ENCODE data around the gene NFATC4. TPM values are rescaled to one million over a fixed set of nuclear protein-coding genes. Genes with fewer than 3 reads are reported as not detected.
A peak's percentile ranks its signal among the peaks of the same experiment; 100 is the strongest.

Gene NFATC4
- total RNA-seq, 1 experiment from 2014 or later, result 60.7 TPM

GRCh38 chr14:24330973-24331674 is 36.9 kb upstream of the NFATC4 start:
- TF ChIP-seq ZBTB21 (CRISPR knock-in tag; IDR thresholded peaks at IDR 0.05; ENCODE audit: borderline replicate concordance) (no peak), ZNF263 (CRISPR knock-in tag; IDR thresholded peaks at IDR 0.05; ENCODE audit: low read depth) (0 out of 2 replicates have a peak, but pooled peaks have one; percentile 56)
- TF ChIP-seq, protein P1, sequence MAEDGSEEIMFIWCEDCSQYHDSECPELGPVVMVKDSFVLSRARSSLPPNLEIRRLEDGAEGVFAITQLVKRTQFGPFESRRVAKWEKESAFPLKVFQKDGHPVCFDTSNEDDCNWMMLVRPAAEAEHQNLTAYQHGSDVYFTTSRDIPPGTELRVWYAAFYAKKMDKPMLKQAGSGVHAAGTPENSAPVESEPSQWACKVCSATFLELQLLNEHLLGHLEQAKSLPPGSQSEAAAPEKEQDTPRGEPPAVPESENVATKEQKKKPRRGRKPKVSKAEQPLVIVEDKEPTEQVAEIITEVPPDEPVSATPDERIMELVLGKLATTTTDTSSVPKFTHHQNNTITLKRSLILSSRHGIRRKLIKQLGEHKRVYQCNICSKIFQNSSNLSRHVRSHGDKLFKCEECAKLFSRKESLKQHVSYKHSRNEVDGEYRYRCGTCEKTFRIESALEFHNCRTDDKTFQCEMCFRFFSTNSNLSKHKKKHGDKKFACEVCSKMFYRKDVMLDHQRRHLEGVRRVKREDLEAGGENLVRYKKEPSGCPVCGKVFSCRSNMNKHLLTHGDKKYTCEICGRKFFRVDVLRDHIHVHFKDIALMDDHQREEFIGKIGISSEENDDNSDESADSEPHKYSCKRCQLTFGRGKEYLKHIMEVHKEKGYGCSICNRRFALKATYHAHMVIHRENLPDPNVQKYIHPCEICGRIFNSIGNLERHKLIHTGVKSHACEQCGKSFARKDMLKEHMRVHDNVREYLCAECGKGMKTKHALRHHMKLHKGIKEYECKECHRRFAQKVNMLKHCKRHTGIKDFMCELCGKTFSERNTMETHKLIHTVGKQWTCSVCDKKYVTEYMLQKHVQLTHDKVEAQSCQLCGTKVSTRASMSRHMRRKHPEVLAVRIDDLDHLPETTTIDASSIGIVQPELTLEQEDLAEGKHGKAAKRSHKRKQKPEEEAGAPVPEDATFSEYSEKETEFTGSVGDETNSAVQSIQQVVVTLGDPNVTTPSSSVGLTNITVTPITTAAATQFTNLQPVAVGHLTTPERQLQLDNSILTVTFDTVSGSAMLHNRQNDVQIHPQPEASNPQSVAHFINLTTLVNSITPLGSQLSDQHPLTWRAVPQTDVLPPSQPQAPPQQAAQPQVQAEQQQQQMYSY (CRISPR knock-in tag; IDR thresholded peaks at IDR 0.05), result no peak
- CTCF ChIA-PET, result interaction anchor here (1.0 to 17.1 kb wide), 10 partner anchors 15 to 106 kb away, joined by 3 to 518 read pairs (median 36); partner anchors contain the start of genes CBLN3, CIDEB, DHRS1 and KHNYN
- no peak overlapping the region for H3K27ac Mint-ChIP-seq
- peaks cover 23% of the 10 kb centered on the region for H3K4me1 Mint-ChIP-seq
- DNase-seq (ENCODE audit: low spot score), result no peak
- no peak overlapping the region for H3K4me3 Mint-ChIP-seq
- no peaks in the 10 kb centered on the region for H3K9me3 Mint-ChIP-seq
- no peak for ATAC-seq
- peaks cover 91% of the 10 kb centered on the region for H3K27me3 Mint-ChIP-seq (ENCODE audit: low read depth)
- POLR2A ChIA-PET, result interaction anchor here (1.2 to 1.9 kb wide), 3 partner anchors 89 to 105 kb away, joined by 3 to 7 read pairs (median 4); partner anchors contain the start of gene TINF2
- H3K36me3 Mint-ChIP-seq, result no peaks in the 10 kb centered on the region

DNA sequence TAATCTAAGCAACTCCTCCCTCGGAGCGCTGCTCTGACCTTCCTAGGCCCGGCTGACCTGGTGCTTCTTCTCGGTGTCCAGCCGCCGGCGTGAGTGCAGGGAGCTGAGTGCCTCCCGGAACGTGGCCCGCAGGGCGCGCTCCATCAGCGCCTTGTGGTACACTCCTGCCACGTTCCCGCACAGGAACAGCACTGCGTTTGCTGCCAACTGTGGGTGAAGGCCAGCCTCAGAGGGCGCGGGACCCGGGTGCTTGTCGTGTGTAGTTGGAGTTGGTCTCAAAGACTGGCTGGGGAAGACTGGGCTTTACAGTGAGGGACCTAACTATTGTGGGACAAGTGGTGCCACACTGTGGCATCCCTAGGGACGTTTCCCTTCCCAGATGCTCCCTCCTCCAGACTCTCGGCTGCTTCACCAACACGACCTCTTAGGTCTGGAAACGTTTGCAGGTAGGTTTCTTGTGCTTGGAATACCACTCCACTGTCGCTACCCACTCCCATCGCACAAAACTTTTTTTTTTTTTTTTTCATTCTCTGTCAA is 36.2 kb upstream of the NFATC4 start:
- H3K4me3 Mint-ChIP-seq, result peak overlapping the region; percentile 78
- ATAC-seq, result peak; percentile 3
- TF ChIP-seq CTCF (IDR thresholded peaks at IDR 0.05), result no peak
- TF ChIP-seq NR1H2 (CRISPR knock-in tag; IDR thresholded peaks at IDR 0.05), result no peak
- TF ChIP-seq ZNF219 (CRISPR knock-in tag; IDR thresholded peaks at IDR 0.05; ENCODE audit: borderline replicate concordance), result no peak
- TF ChIP-seq, protein P2, sequence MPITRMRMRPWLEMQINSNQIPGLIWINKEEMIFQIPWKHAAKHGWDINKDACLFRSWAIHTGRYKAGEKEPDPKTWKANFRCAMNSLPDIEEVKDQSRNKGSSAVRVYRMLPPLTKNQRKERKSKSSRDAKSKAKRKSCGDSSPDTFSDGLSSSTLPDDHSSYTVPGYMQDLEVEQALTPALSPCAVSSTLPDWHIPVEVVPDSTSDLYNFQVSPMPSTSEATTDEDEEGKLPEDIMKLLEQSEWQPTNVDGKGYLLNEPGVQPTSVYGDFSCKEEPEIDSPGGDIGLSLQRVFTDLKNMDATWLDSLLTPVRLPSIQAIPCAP (CRISPR knock-in tag; IDR thresholded peaks at IDR 0.05), result no peak
- TF ChIP-seq ESRRA (CRISPR knock-in tag; IDR thresholded peaks at IDR 0.05; ENCODE audit: borderline replicate concordance), result no peak
- no peak for TF ChIP-seq OVOL2 (CRISPR knock-in tag; IDR thresholded peaks at IDR 0.05; ENCODE audit: borderline replicate concordance)
- TF ChIP-seq GABPB1 (CRISPR knock-in tag; IDR thresholded peaks at IDR 0.05), result no peak
- no peak for TF ChIP-seq MYBL2 (CRISPR knock-in tag; IDR thresholded peaks at IDR 0.05)
- no peak for TF ChIP-seq ATF6 (CRISPR knock-in tag; IDR thresholded peaks at IDR 0.05)
- no peak for TF ChIP-seq ATF1 (CRISPR knock-in tag; IDR thresholded peaks at IDR 0.05)
- TF ChIP-seq PREB (CRISPR knock-in tag; IDR thresholded peaks at IDR 0.05; ENCODE audit: borderline replicate concordance), result no peak
- TF ChIP-seq TP53 (CRISPR knock-in tag; IDR thresholded peaks at IDR 0.05), result no peak
- no peak for TF ChIP-seq CREM (CRISPR knock-in tag; IDR thresholded peaks at IDR 0.05)
- no peak for TF ChIP-seq NFYB (CRISPR knock-in tag; conservative IDR thresholded peaks at IDR 0.05; ENCODE audit: low read depth)
- no peak for TF ChIP-seq JUN (CRISPR knock-in tag; IDR thresholded peaks at IDR 0.05)
- TF ChIP-seq, protein P3, sequence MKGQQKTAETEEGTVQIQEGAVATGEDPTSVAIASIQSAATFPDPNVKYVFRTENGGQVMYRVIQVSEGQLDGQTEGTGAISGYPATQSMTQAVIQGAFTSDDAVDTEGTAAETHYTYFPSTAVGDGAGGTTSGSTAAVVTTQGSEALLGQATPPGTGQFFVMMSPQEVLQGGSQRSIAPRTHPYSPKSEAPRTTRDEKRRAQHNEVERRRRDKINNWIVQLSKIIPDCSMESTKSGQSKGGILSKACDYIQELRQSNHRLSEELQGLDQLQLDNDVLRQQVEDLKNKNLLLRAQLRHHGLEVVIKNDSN (CRISPR knock-in tag; IDR thresholded peaks at IDR 0.05), result no peak
- no peak for TF ChIP-seq NR2C2 (CRISPR knock-in tag; IDR thresholded peaks at IDR 0.05)
- no peak for TF ChIP-seq E2F4 (CRISPR knock-in tag; IDR thresholded peaks at IDR 0.05; ENCODE audit: borderline replicate concordance, low read depth)
- no peaks in the 10 kb centered on the region for H3K9me3 Mint-ChIP-seq
- H3K36me3 Mint-ChIP-seq, result no peaks in the 10 kb centered on the region
- POLR2A ChIA-PET, result interaction anchor here (0.5 to 2.5 kb wide), 5 partner anchors 89 to 110 kb away, joined by 3 to 9 read pairs (median 4); partner anchors contain the start of genes CBLN3, KHNYN and TINF2
- H3K27ac Mint-ChIP-seq, result no peak overlapping the region
- H3K4me1 Mint-ChIP-seq, result peaks cover 24% of the 10 kb centered on the region
- H3K27me3 Mint-ChIP-seq (ENCODE audit: low read depth), result peaks cover 91% of the 10 kb centered on the region
- peak; percentile 44 for DNase-seq (ENCODE audit: low spot score)
- CTCF ChIA-PET, result interaction anchor here (0.7 to 17.1 kb wide), 27 partner anchors 10 to 273 kb away, joined by 3 to 518 read pairs (median 16); partner anchors contain the start of genes CBLN3, CHMP4A, CIDEB and DHRS1
